Skin of body (tissue), 3 donors: ENCODE results near the gene WFDC9. TPM values are rescaled to one million over a fixed set of nuclear protein-coding genes. Genes with fewer than 3 reads are reported as not detected.
"Not testable (repeated sequence)": the region's sequence is repeated elsewhere in the genome, so short reads cannot be mapped to it uniquely, and the experiment has no call there.

ENCODE experiments used
- DNase-seq: peaks from one replicate; lab custom pipeline; 2025; lab: John Stamatoyannopoulos, UW
- small RNA-seq: library from RNA; depleted of rRNA; stranded (forward); fragments of <200 nt; gene quantifications from one replicate; pipeline ENCODE3, GENCODE V24; 2014; ENCODE audit warnings: low replicate concordance
- total RNA-seq: library from RNA; depleted of rRNA; stranded (reverse); fragments of >200 nt; gene quantifications from one replicate; pipeline ENCODE4 v1.2.3, GENCODE V29; 2014

The WFDC9 gene
- total RNA-seq, 1 donor from 2014 or later: not detected

- peak; percentile 11 for DNase-seq
Observed at GRCh38 chr20:45592574-45593189, 38.4 kb downstream of the WFDC9 start.

- no peak for DNase-seq
Observed at GRCh38 chr20:45589725-45590124, 41.4 kb downstream of the WFDC9 start.

GRCh38 chr20:45588800-45589199 is 42.3 kb downstream of the WFDC9 start:
- DNase-seq: no peak

GRCh38 chr20:45585986-45586385 is 45.1 kb downstream of the WFDC9 start:
- DNase-seq: not testable (repeated sequence)

GRCh38 chr20:45584294-45584693 is 46.8 kb downstream of the WFDC9 start:
- DNase-seq: not testable (repeated sequence)

- no peak for DNase-seq
Observed at GRCh38 chr20:45583502-45583901, 47.6 kb downstream of the WFDC9 start.

GRCh38 chr20:45581702-45582101 is 49.4 kb downstream of the WFDC9 start:
- no peak for DNase-seq

GRCh38 chr20:45579184-45579583 is 51.9 kb downstream of the WFDC9 start, which contains the start of gene WFDC8:
TSS of gene WFDC8 (minus strand) at chr20:45579284. CDS start at chr20:45579247, 37 bp downstream.
- no peak for DNase-seq

GRCh38 chr20:45578231-45578630 is 52.9 kb downstream of the WFDC9 start:
- DNase-seq: peak; percentile 52

- peak; percentile 1 for DNase-seq
Observed at GRCh38 chr20:45576995-45577394, 54.1 kb downstream of the WFDC9 start.

- DNase-seq: no peak
Observed at GRCh38 chr20:45575931-45576330, 55.2 kb downstream of the WFDC9 start.

GRCh38 chr20:45569650-45570049 is 61.4 kb downstream of the WFDC9 start:
- not testable (repeated sequence) for DNase-seq

GRCh38 chr20:45564760-45565276 is 66.3 kb downstream of the WFDC9 start:
- no peak for DNase-seq

Small RNA genes within 50 kb of the gene (small RNA-seq; reads per million reads assigned to genes)
- not detected for gene RNA5SP485

Other genes with a start within 250 kb of the WFDC9 start
- 10.3 TPM for gene DBNDD2, start 223.0 kb downstream of the WFDC9 start, total RNA-seq
- gene PIGT, start 215.1 kb downstream of the WFDC9 start, total RNA-seq: 20.9 TPM
- gene WFDC2, start 161.5 kb downstream of the WFDC9 start, total RNA-seq: 0.39 TPM
- gene SPINT3, start 115.7 kb downstream of the WFDC9 start, total RNA-seq: not detected
- not detected for gene WFDC6, start 91.8 kb downstream of the WFDC9 start, total RNA-seq
- not detected for gene EPPIN, start 83.9 kb downstream of the WFDC9 start, total RNA-seq
- not detected for gene WFDC8, start 52.0 kb downstream of the WFDC9 start, total RNA-seq
- gene WFDC10A, start 1.5 kb downstream of the WFDC9 start, total RNA-seq: not detected
- gene WFDC11, start 39.0 kb upstream of the WFDC9 start, total RNA-seq: not detected
- not detected for gene WFDC13, start 70.8 kb upstream of the WFDC9 start, total RNA-seq
- gene WFDC10B, start 73.7 kb upstream of the WFDC9 start, total RNA-seq: not detected
- gene SPINT4, start 91.1 kb upstream of the WFDC9 start, total RNA-seq: not detected
- 0.39 TPM for gene WFDC3, start 160.6 kb upstream of the WFDC9 start, total RNA-seq
- gene DNTTIP1, start 160.7 kb upstream of the WFDC9 start, total RNA-seq: 15.8 TPM
- gene UBE2C, start 181.4 kb upstream of the WFDC9 start, total RNA-seq: 11.9 TPM
- gene TNNC2, start 196.0 kb upstream of the WFDC9 start, total RNA-seq: 472 TPM
- 22.8 TPM for gene SNX21, start 202.5 kb upstream of the WFDC9 start, total RNA-seq
- 15.8 TPM for gene ACOT8, start 226.1 kb upstream of the WFDC9 start, total RNA-seq
- 3.6 TPM for gene ZSWIM3, start 226.3 kb upstream of the WFDC9 start, total RNA-seq
- 4.0 TPM for gene ZSWIM1, start 249.9 kb upstream of the WFDC9 start, total RNA-seq